HCT116 (cell line): ENCODE data around the gene EEF1G. TPM values are rescaled to one million over a fixed set of nuclear protein-coding genes. Genes with fewer than 3 reads are reported as not detected.

ENCODE experiments used
- ATAC-seq: fragments of 200-7000 bp; cut with Tn5 transposase; 2 replicates; pipeline ENCODE4 v1.9.1; 2020; ENCODE audit warnings: mild to moderate bottlenecking, moderate library complexity
- BruUV-seq: library from RNA; stranded (reverse); fragments of 400-500 nt; replicated peaks from 2 replicates; lab custom pipeline; 2021; lab: Mats Ljungman, UMichigan
- CTCF ChIA-PET: fragments of 300-600 bp; sonication (Branson Sonifier 250); formaldehyde crosslinking; loops from one replicate; lab custom pipeline; 2021; ENCODE audit warnings: antibody characterized with exemption; lab: Charles Lee
- POLR2A ChIA-PET: fragments of 300-600, 350-600 bp; sonication (Branson Sonifier 250); formaldehyde crosslinking; loops from one replicate; lab custom pipeline; 2021; ENCODE audit warnings: antibody characterized with exemption; lab: Charles Lee
- RAD21 ChIA-PET, 2 experiments: fragments of 300-600 bp; sonication (Branson Sonifier 250); formaldehyde crosslinking; loops; one replicate each; lab custom pipeline; 2023; ENCODE audit warnings: low total read pairs in 2 of 2; ENCODE audit not compliant: uncharacterized antibody in 2 of 2, unreplicated experiment in 2 of 2, low non-redundant PET in 1 of 2; lab: Charles Lee
- DNase-seq: peaks from one replicate; pipeline ENCODE4 v3.0.0-alpha.2; 2010; ENCODE audit warnings: low read depth, low spot score
- H2AFZ ChIP-seq: fragments of 200-600 bp; shearing (Covaris generic), sonication (generic); 2 replicates; pipeline ENCODE4 v1.6.1; 2017; ENCODE audit warnings: low read depth, mixed run types, mixed read lengths, antibody characterized with exemption, low read length; ENCODE audit not compliant: poor library complexity, severe bottlenecking
- H3K27ac ChIP-seq: 2 replicates; pipeline ENCODE4 v1.5.1; 2012; ENCODE audit warnings: low read depth, low read length
- H3K27me3 ChIP-seq: fragments of 200-600 bp; sonication (generic); 2 replicates; pipeline ENCODE4 v1.6.1; 2016; ENCODE audit warnings: mixed run types, low read length, mixed read lengths; ENCODE audit not compliant: insufficient read depth
- H3K36me3 ChIP-seq, 2 experiments: fragments of 200-500 bp in 1 of 2; fragments of 200-600 bp in 1 of 2; sonication (Bioruptor generic) in 1 of 2; sonication (generic) in 1 of 2; 2 replicates each; pipeline versions ENCODE4 v1.5.1 to v1.6.1; 2014 to 2016; ENCODE audit warnings: low read length in 2 of 2, inconsistent platforms in 1 of 2, mixed read lengths in 1 of 2, mixed run types in 1 of 2; ENCODE audit not compliant: insufficient read depth in 2 of 2, control insufficient read depth in 1 of 2
- H3K4me1 ChIP-seq, 2 experiments: fragments of 200-600 bp in 1 of 2; sonication (generic) in 1 of 2; 2 replicates each; pipeline versions ENCODE4 v1.5.1 to v1.6.1; 2012 to 2017; ENCODE audit warnings: low read length in 2 of 2, inconsistent platforms in 1 of 2, mild to moderate bottlenecking in 1 of 2, mixed read lengths in 1 of 2, mixed run types in 1 of 2, moderate library complexity in 1 of 2; ENCODE audit not compliant: insufficient read depth in 2 of 2, control insufficient read depth in 1 of 2
- H3K4me2 ChIP-seq: fragments of 200-600 bp; sonication (generic); 2 replicates; pipeline ENCODE4 v1.6.1; 2017; ENCODE audit warnings: mixed run types, low read length, mixed read lengths
- H3K4me3 ChIP-seq, 2 experiments: fragments of 200-600 bp in 1 of 2; sonication (generic) in 1 of 2; replicated peaks in 1 of 2; 2 replicates each; pipeline ENCODE4 v1.5.1; 2011 to 2016; ENCODE audit warnings: low read length in 2 of 2, control low read depth in 1 of 2, low read depth in 1 of 2, mild to moderate bottlenecking in 1 of 2, mixed read lengths in 1 of 2, mixed run types in 1 of 2
- H3K79me2 ChIP-seq: fragments of 200-600 bp; sonication (generic); 2 replicates; pipeline ENCODE4 v1.6.1; 2017; ENCODE audit warnings: mild to moderate bottlenecking, mixed run types, low read length, moderate library complexity, mixed read lengths; ENCODE audit not compliant: insufficient read depth
- H3K9ac ChIP-seq: fragments of 200-600 bp; sonication (generic); 2 replicates; pipeline ENCODE4 v1.6.1; 2016; ENCODE audit warnings: low read length, mixed read lengths
- H3K9me2 ChIP-seq: fragments of 200-600 bp; sonication (generic), shearing (Covaris generic); 2 replicates; pipeline ENCODE4 v1.6.1; 2017; ENCODE audit warnings: mixed run types, mild to moderate bottlenecking, moderate library complexity; ENCODE audit not compliant: insufficient read depth
- H3K9me3 ChIP-seq, 2 experiments: fragments of 200-500 bp in 1 of 2; fragments of 200-600 bp in 1 of 2; sonication (Bioruptor generic) in 1 of 2; sonication (generic) in 1 of 2; 2 replicates each; pipeline ENCODE4 v1.6.1; 2014 to 2017; ENCODE audit warnings: low read length in 2 of 2, mixed read lengths in 2 of 2, inconsistent platforms in 1 of 2, low read depth in 1 of 2, mild to moderate bottlenecking in 1 of 2, mixed run types in 1 of 2, moderate library complexity in 1 of 2; ENCODE audit not compliant: control insufficient read depth in 1 of 2, insufficient read depth in 1 of 2
- H4K20me1 ChIP-seq: fragments of 200-600 bp; sonication (generic), shearing (Covaris generic); 2 replicates; pipeline ENCODE4 v1.6.1; 2017; ENCODE audit warnings: mixed run types, mild to moderate bottlenecking, moderate library complexity; ENCODE audit not compliant: insufficient read depth
- CEBPB ChIP-seq: IDR thresholded peaks from 2 replicates; pipeline ENCODE4 v1.6.1; 2012; ENCODE audit warnings: low read depth
- EGR1 ChIP-seq: IDR thresholded peaks from 2 replicates; pipeline ENCODE4 v1.6.1; 2012; ENCODE audit warnings: low read depth
- ELF1 ChIP-seq: IDR thresholded peaks from 2 replicates; pipeline ENCODE4 v1.6.1; 2012; ENCODE audit warnings: low read depth, borderline replicate concordance
- EZH2 ChIP-seq: fragments of 200-600 bp; sonication (generic); IDR thresholded peaks from 2 replicates; pipeline ENCODE4 v1.6.1; 2017; ENCODE audit warnings: antibody characterized with exemption, mixed run types
- EZH2phosphoT487 ChIP-seq: fragments of 200-600 bp; IDR thresholded peaks from 2 replicates; pipeline ENCODE4 v1.6.1; 2018; ENCODE audit warnings: antibody characterized with exemption, borderline replicate concordance
- FOSL1 ChIP-seq: IDR thresholded peaks from 2 replicates; pipeline ENCODE4 v1.6.1; 2012; ENCODE audit warnings: low read depth
- RAD21 ChIP-seq: IDR thresholded peaks from 2 replicates; pipeline ENCODE4 v1.6.1; 2012; ENCODE audit warnings: low read depth, mild to moderate bottlenecking
- REST ChIP-seq: IDR thresholded peaks from 2 replicates; pipeline ENCODE4 v1.6.1; 2012; ENCODE audit warnings: low read depth
- YY1 ChIP-seq: IDR thresholded peaks from 2 replicates; pipeline ENCODE4 v1.6.1; 2011; ENCODE audit warnings: low read length, low read depth, moderate library complexity, mild to moderate bottlenecking; ENCODE audit not compliant: insufficient replicate concordance; ENCODE audit errors: extremely low read depth
- ZBTB33 ChIP-seq: IDR thresholded peaks from 2 replicates; pipeline ENCODE4 v1.6.1; 2011; ENCODE audit warnings: mild to moderate bottlenecking, low read length, moderate library complexity; ENCODE audit not compliant: insufficient replicate concordance; ENCODE audit errors: extremely low read depth
- ZNF274 ChIP-seq: fragments of 200-500 bp; sonication (Bioruptor generic); IDR thresholded peaks from 2 replicates; pipeline ENCODE4 v1.6.1; 2014; ENCODE audit warnings: mild to moderate bottlenecking, low read depth, low read length, inconsistent platforms
- intact Hi-C: fragments of 100-400 bp; cut with micrococcal nuclease; formaldehyde crosslinking; loops from 2 replicates; pipeline ENCODE4 v1.10.0; 2022
- total RNA-seq: library from RNA; stranded (reverse); gene quantifications from one replicate; pipeline ENCODE4 v1.2.1, GENCODE V29; 2021; ENCODE audit not compliant: unreplicated experiment

Gene EEF1G
- total RNA-seq, 1 experiment from 2014 or later = 1,901 TPM

GRCh38 chr11:62543680-62544444, 29.8 kb downstream of the EEF1G start:
- DNase-seq (no peak), ATAC-seq (no peak)
- Histone ChIP-seq H3K27ac (peak overlapping the region; percentile 95), H2AFZ (no peak overlapping the region), H3K4me2 (peak overlapping the region; percentile 100), H3K79me2 (peaks cover 77% of the 10 kb centered on the region), H3K36me3 (no peaks in the 10 kb centered on the region), H4K20me1 (peaks cover 17% of the 10 kb centered on the region; the same call in 1 of the 2 replicates), H3K9ac (peak overlapping the region; percentile 100), H3K4me3 (peak overlapping the region; percentile 91 to 98), H3K4me1 (peaks cover 69 to 84% of the 10 kb centered on the region in 2 experiments), H3K9me3 (no peaks in the 10 kb centered on the region), H3K27me3 (no peaks in the 10 kb centered on the region), H3K9me2 (no peaks in the 10 kb centered on the region)
- ChIA-PET CTCF (interaction anchor here (1.4 to 3.6 kb wide), 13 partner anchors 9 to 148 kb away, joined by 4 to 62 read pairs (median 12); no protein-coding TSS in a partner anchor), RAD21 (interaction anchor here (1.2 to 2.7 kb wide), 10 partner anchors 9 to 149 kb away, joined by 3 to 27 read pairs (median 8); no protein-coding TSS in a partner anchor), POLR2A (interaction anchor here (0.7 to 3.1 kb wide), 14 partner anchors 8 to 149 kb away, joined by 3 to 22 read pairs (median 5); partner anchors contain the start of genes EEF1G and TUT1)
- TF ChIP-seq RAD21 (no peak), REST (no peak), EZH2 (no peak), EGR1 (no peak), CEBPB (no peak), ZNF274 (no peak), ZBTB33 (no peak), FOSL1 (no peak), EZH2phosphoT487 (no peak), ELF1 (no peak), YY1 (no peak)
- intact Hi-C loops = loop anchor here (2.0 kb wide), 1 partner anchor 163 kb away; no protein-coding TSS in a partner anchor
- no TSS peak for BruUV-seq
